ENCODE measurements around the gene HIGD1C. TPM values are rescaled to one million over a fixed set of nuclear protein-coding genes. Genes with fewer than 3 reads are reported as not detected.

Gene HIGD1C
- total and polyA plus RNA-seq, 12 donors = not detected

DNA sequence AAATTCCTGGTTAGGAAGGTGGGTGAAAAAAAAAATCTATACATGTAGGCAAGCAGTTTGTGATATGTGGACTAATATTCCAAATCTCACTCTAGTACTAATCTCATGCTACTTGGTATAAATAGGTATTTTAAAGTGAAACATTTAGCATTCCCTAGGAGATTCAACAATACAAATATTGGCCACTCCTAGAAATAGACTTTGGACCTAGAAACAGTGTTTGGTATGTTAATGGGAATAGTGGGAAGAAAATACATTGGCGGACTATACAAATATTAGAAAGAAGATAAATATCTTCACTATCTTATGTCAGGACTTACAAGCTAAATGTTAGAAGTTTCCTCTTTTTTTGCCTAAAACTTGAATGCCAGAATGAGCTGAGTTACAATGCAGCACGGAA is 28.2 kb downstream of the HIGD1C start:
- 95 to 100% (median 96%) methylated on average over 2 of the region's 2 CpGs for WGBS, 4 donors
- H3K9me3 ChIP-seq (replicated peaks in 1 of 3) = no peaks in the 10 kb centered on the region
- peaks cover 13 to 14% of the 10 kb centered on the region in 2 donors for H3K4me1 ChIP-seq (replicated peaks in 1 of 2)
- H3K36me3 ChIP-seq (replicated peaks in 1 of 2) = peaks cover 0 to 6% of the 10 kb centered on the region in 2 donors
- TF ChIP-seq POLR2A (IDR thresholded peaks at IDR 0.05) = no peak
- TF ChIP-seq CTCF (IDR thresholded peaks at IDR 0.05) = no peak
- intact Hi-C loops (cut with DNase I) = loop anchor here in 1 of 2 donors (5.0 kb wide), 1 partner anchor 53 kb away; a partner anchor contains a TSS
- no peaks in the 10 kb centered on the region for H3K27me3 ChIP-seq
- H3K4me3 ChIP-seq = no peak overlapping the region
- H3K27ac ChIP-seq = no peak overlapping the region
- no peak for DNase-seq

DNA sequence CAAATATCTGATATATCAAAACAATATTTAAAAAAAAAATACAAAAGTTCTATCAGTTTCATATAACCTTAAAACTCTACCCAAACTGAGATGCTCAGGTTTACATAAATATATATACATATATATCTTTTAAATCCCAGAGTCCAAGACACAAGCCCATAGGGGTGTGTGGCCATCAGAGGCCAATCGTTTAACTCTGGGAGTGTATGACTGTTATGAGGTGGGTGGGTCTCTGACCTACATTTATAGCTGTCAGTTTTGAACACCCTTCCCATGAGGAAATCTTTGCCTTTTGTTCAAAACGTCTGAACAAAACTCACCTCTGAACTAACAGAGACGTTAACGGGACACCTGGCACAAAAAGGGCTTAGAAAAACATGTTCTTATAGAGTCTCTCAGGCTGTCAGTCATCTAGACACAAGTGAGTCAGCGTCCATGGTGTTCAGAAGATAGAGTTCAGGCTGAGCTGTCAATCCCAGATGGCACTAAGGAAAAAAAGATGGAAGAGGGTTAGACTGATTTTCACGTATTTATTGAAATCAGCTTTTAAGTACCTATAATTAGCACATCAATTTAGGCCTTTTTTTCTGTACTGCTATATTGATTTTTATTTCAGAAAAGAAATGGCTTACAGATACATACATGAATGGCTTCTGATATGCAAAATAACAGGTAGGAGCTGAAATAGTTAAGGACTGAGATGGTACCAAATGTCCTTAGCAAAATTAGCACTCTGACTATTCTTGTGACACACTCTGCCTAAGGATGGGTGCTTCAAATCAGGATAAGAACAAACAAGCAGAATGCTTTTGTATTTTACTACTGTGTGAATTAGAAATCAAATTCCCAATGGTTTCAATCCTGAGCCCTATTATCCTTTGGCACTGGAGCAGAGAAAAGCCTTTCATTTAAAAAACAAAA is 29.2 kb downstream of the HIGD1C start:
- H3K9me3 ChIP-seq (replicated peaks in 1 of 3) = no peaks in the 10 kb centered on the region
- WGBS, 4 donors = 71 to 89% (median 82%) methylated on average over 6 of the region's 6 CpGs
- intact Hi-C loops (cut with DNase I) = loop anchor here in 1 of 2 donors (5.0 kb wide), 1 partner anchor 54 kb away; a partner anchor contains a TSS
- TF ChIP-seq POLR2A (IDR thresholded peaks at IDR 0.05) (no peak), CTCF (IDR thresholded peaks at IDR 0.05) (no peak)
- peaks cover 0 to 6% of the 10 kb centered on the region in 2 donors for H3K36me3 ChIP-seq (replicated peaks in 1 of 2)
- no peak overlapping the region for H3K4me3 ChIP-seq
- H3K4me1 ChIP-seq (replicated peaks in 1 of 2) = peaks cover 19 to 24% of the 10 kb centered on the region in 2 donors
- no peaks in the 10 kb centered on the region for H3K27me3 ChIP-seq
- DNase-seq = no peak
- no peak overlapping the region for H3K27ac ChIP-seq

DNA sequence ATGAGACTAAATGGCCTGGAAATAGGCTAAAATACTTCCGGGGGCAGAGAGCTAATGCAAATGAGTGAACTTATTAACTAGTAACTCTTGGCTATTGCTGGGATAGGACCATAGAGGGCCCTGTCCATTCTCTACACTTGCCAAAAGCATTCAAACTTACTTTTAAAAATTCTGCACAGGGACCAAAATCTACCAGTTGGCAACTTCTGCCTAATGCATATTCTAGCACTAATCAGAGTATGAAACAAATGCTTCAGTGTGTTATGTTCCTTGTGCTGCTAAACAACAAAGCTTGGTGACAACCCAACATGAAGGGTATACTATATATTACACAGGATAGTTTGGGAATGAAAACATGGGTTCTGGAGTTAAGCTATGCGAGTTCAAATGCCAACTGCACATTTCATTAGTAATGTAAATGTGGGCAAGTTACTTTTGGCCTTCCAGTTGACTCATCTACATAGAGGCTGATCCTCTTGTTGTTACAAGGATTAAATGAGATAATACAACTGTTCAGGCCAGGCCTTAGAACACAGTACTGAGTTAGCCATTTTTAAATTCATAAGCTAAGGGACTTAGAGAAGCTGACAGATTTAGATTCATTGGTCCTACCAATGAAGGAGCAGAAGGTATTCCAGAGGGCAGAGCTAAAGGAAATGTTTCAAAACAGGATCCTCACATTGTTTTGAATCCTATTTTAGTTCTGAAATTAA is 32.4 kb downstream of the HIGD1C start:
- Histone ChIP-seq H3K9me3 (replicated peaks in 1 of 3) (no peaks in the 10 kb centered on the region), H3K4me3 (no peak overlapping the region), H3K27me3 (no peaks in the 10 kb centered on the region), H3K27ac (peak overlapping the region; percentile 74 to 94 (median 76)), H3K4me1 (replicated peaks in 1 of 2) (peaks cover 19 to 28% of the 10 kb centered on the region in 2 donors), H3K36me3 (replicated peaks in 1 of 2) (peaks cover 0 to 32% of the 10 kb centered on the region in 2 donors)
- TF ChIP-seq CTCF (IDR thresholded peaks at IDR 0.05) (no peak), POLR2A (IDR thresholded peaks at IDR 0.05) (no peak)
- 43 to 49% (median 47%) methylated on average over 2 of the region's 2 CpGs for WGBS, 4 donors
- DNase-seq = no peak
- intact Hi-C loops (cut with DNase I) = loop anchor here in 1 of 2 donors (5.0 kb wide), 2 partner anchors 57 to 157 kb away; a partner anchor contains a TSS

DNA sequence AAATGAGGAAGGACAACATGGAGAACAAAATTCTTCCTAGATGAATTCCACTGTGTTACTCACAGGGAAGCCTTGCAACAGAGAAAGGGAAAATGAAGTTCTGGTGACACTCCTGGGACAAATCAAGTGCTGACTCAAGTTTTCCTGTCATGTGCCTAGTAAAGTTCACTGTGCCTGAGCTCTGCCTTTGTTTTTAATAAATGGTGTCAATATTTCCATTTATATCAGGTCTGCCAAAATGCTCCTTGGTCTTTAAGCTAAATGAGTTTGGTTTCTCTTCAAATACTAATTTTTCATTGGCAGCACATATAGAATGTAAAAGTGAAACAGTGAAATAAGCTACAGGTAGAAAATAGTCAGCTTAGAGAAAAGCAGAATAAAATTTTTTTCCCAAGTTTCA is 33.0 kb downstream of the HIGD1C start:
- DNase-seq = peak; percentile 51 to 80 (median 69)

More for the DNA sequence above, 33.0 kb downstream of the HIGD1C start:
- H3K36me3 ChIP-seq (replicated peaks in 1 of 2) = peaks cover 0 to 37% of the 10 kb centered on the region in 2 donors
- H3K27ac ChIP-seq = peak overlapping the region; percentile 74 to 94 (median 76)
- intact Hi-C loops (cut with DNase I) = loop anchor here in 1 of 2 donors (5.0 kb wide), 1 partner anchor 158 kb away; no protein-coding TSS in a partner anchor
- no peaks in the 10 kb centered on the region for H3K9me3 ChIP-seq (replicated peaks in 1 of 3)
- peaks cover 19 to 28% of the 10 kb centered on the region in 2 donors for H3K4me1 ChIP-seq (replicated peaks in 1 of 2)
- no peak for TF ChIP-seq CTCF (IDR thresholded peaks at IDR 0.05)
- TF ChIP-seq POLR2A (IDR thresholded peaks at IDR 0.05) = peak in 1 of 2 donors; percentile 57
- H3K4me3 ChIP-seq = no peak overlapping the region
- H3K27me3 ChIP-seq = no peaks in the 10 kb centered on the region

All from adrenal gland (tissue), 12 donors.